HG02943 (cell line): Measurements from ENCODE around the gene B4GALT6.
A peak's percentile ranks its signal among the peaks of the same experiment; 100 is the strongest.

Experiments used
- ATAC-seq: cut with Tn5 transposase; IDR thresholded peaks from one replicate; pipeline ENCODE4 v1.9.1; 2021; ENCODE audit warnings: mild to moderate bottlenecking, low read depth, moderate library complexity; ENCODE audit not compliant: unreplicated experiment

The B4GALT6 gene

GRCh38 chr18:31661965-31662364, 22.4 kb downstream of the B4GALT6 start:
- ATAC-seq, result no peak

GRCh38 chr18:31660763-31661162, 23.6 kb downstream of the B4GALT6 start:
- ATAC-seq, result no peak

GRCh38 chr18:31659576-31660177, 24.7 kb downstream of the B4GALT6 start:
- ATAC-seq, result no peak

GRCh38 chr18:31658670-31659575, 25.5 kb downstream of the B4GALT6 start:
- peak; percentile 79 for ATAC-seq

GRCh38 chr18:31657823-31658669, 26.3 kb downstream of the B4GALT6 start:
- ATAC-seq, result peak; percentile 67

- ATAC-seq, result no peak
These were observed 27.6 kb downstream of the B4GALT6 start for GRCh38 chr18:31656754-31657153.

GRCh38 chr18:31655354-31655753, 29.0 kb downstream of the B4GALT6 start:
- ATAC-seq, result no peak

- ATAC-seq, result no peak
These were observed 31.5 kb downstream of the B4GALT6 start for GRCh38 chr18:31652877-31653276.

- ATAC-seq, result no peak
These were observed 32.0 kb downstream of the B4GALT6 start for GRCh38 chr18:31652357-31652756.

- ATAC-seq, result no peak
These were observed 33.0 kb downstream of the B4GALT6 start for GRCh38 chr18:31651369-31651768.

GRCh38 chr18:31649978-31650719, 34.2 kb downstream of the B4GALT6 start:
- peak; percentile 35 for ATAC-seq

- ATAC-seq, result no peak
These were observed 34.9 kb downstream of the B4GALT6 start for GRCh38 chr18:31649449-31649848.

- peak; percentile 44 for ATAC-seq
These were observed 35.4 kb downstream of the B4GALT6 start for GRCh38 chr18:31648966-31649429.

- ATAC-seq, result no peak
These were observed 35.9 kb downstream of the B4GALT6 start for GRCh38 chr18:31648458-31648857.

- no peak for ATAC-seq
These were observed 37.1 kb downstream of the B4GALT6 start for GRCh38 chr18:31647127-31647753.

GRCh38 chr18:31646332-31647126, 37.9 kb downstream of the B4GALT6 start:
- no peak for ATAC-seq

- no peak for ATAC-seq
These were observed 39.0 kb downstream of the B4GALT6 start for GRCh38 chr18:31645411-31645810.

- no peak for ATAC-seq
These were observed 41.4 kb downstream of the B4GALT6 start for GRCh38 chr18:31643003-31643402.

GRCh38 chr18:31637445-31637844, 46.9 kb downstream of the B4GALT6 start:
- no peak for ATAC-seq
